ENCODE data around the gene CD79B. TPM values are rescaled to one million over a fixed set of nuclear protein-coding genes. Genes with fewer than 3 reads are reported as not detected.
A peak's percentile ranks its signal among the peaks of the same experiment; 100 is the strongest.
"Not testable (repeated sequence)": the region's sequence is repeated elsewhere in the genome, so short reads cannot be mapped to it uniquely, and the experiment has no call there.

CD79B gene
- total RNA-seq, 1 donor from 2014 or later = 5.7 TPM

- intact Hi-C loops (cut with micrococcal nuclease); ATAC-seq; DNase-seq: not testable (repeated sequence)
Measured at GRCh38 chr17:63892316-63893037, 39.7 kb downstream of the CD79B start.

- peak; percentile 33 for DNase-seq
- intact Hi-C loops (cut with micrococcal nuclease) = not testable (repeated sequence)
- ATAC-seq = peak; percentile 82
Measured at GRCh38 chr17:63889026-63889848, 42.9 kb downstream of the CD79B start.

GRCh38 chr17:63885119-63885518 lies 47.0 kb downstream of the CD79B start:
- DNase-seq; ATAC-seq; intact Hi-C loops (cut with micrococcal nuclease): not testable (repeated sequence)

GRCh38 chr17:63882626-63883126 lies 49.5 kb downstream of the CD79B start:
- DNase-seq; ATAC-seq; intact Hi-C loops (cut with micrococcal nuclease): not testable (repeated sequence)

GRCh38 chr17:63881935-63882601 lies 50.1 kb downstream of the CD79B start, which contains the start of gene GH2:
Gene GH2, minus strand, starts transcription at chr17:63881944. Its CDS starts 143 bp downstream, at chr17:63881801.
- DNase-seq = no peak
- peak; percentile 78 for ATAC-seq
- intact Hi-C loops (cut with micrococcal nuclease) = no loop called here

- DNase-seq = peak; percentile 58
- peak; percentile 80 for ATAC-seq
- intact Hi-C loops (cut with micrococcal nuclease) = not testable (repeated sequence)
Measured at GRCh38 chr17:63881337-63881736, 50.8 kb downstream of the CD79B start.

GRCh38 chr17:63880706-63881105 lies 51.4 kb downstream of the CD79B start:
- DNase-seq = no peak
- intact Hi-C loops (cut with micrococcal nuclease) = no loop called here
- no peak for ATAC-seq

Other genes with a start within 250 kb of the CD79B start
- gene LIMD2, start 232.2 kb downstream of the CD79B start, total RNA-seq = 4.7 TPM
- gene STRADA, start 190.5 kb downstream of the CD79B start, total RNA-seq = 16.0 TPM
- gene CCDC47, start 158.7 kb downstream of the CD79B start, total RNA-seq = 90.1 TPM
- 56.7 TPM for gene DDX42, start 158.2 kb downstream of the CD79B start, total RNA-seq
- gene PSMC5, start 104.9 kb downstream of the CD79B start, total RNA-seq = 141 TPM
- gene FTSJ3, start 104.7 kb downstream of the CD79B start, total RNA-seq = 35.9 TPM
- 28.4 TPM for gene SMARCD2, start 89.6 kb downstream of the CD79B start, total RNA-seq
- not detected for gene CSH2, start 58.7 kb downstream of the CD79B start, total RNA-seq
- gene GH2, start 50.4 kb downstream of the CD79B start, total RNA-seq = not detected
- not detected for gene CSH1, start 35.8 kb downstream of the CD79B start, total RNA-seq
- gene CSHL1, start 21.1 kb downstream of the CD79B start, total RNA-seq = not detected
- gene GH1, start 13.5 kb downstream of the CD79B start, total RNA-seq = not detected
- gene SCN4A, start 40.6 kb upstream of the CD79B start, total RNA-seq = 0.32 TPM
- gene PRR29, start 66.0 kb upstream of the CD79B start, total RNA-seq = 0.20 TPM
- 30.6 TPM for gene ICAM2, start 88.3 kb upstream of the CD79B start, total RNA-seq
- gene ERN1, start 197.8 kb upstream of the CD79B start, total RNA-seq = 9.0 TPM

Measured in left ventricle myocardium superior (tissue), 1 donor.